ENCODE data around the gene PPP1R26.

PPP1R26 gene

DNA sequence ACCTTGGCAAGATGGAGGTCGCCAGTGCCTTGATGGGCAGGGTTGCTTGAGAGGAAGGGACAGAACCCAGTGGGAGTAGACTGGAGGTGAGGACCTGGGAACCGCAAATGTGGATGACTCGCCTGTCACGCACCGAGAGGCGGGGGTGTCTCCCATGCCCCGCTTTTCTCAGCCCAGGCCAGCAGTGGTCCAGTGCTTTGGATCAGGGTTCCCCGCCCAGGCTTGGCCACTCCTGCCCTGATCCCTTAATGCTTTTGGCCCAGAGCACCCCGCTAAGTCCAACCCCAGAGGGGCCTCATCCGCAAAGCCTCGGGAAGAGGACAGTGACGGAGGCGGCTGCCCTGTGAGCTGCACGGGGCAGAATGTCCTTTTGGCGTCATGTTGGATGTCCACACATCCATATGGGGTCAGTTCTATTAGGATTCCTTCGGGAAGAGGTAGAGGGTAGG, 23.3 kb downstream of the PPP1R26 start:
- no peaks in the 10 kb centered on the region for H3F3A ChIP-seq (ENCODE audit: insufficient read depth, low read length)
- H3K9me2 ChIP-seq (ENCODE audit: low read depth, low read length): no peaks in the 10 kb centered on the region
- no peaks in the 10 kb centered on the region for H3K27me3 ChIP-seq (ENCODE audit: insufficient read depth, low read length)
- H3K4me3 ChIP-seq (ENCODE audit: low read depth, low read length, poor library complexity, severe bottlenecking): no peak overlapping the region
- no peak overlapping the region for H3K27ac ChIP-seq (ENCODE audit: low read depth, low read length, poor library complexity, severe bottlenecking)
- H3K36me3 ChIP-seq (ENCODE audit: insufficient read depth, low read length): peaks cover 35% of the 10 kb centered on the region
- no peak overlapping the region for H3K9ac ChIP-seq (ENCODE audit: low read length)
- H4K20me1 ChIP-seq (ENCODE audit: insufficient read depth, low read length): no peaks in the 10 kb centered on the region
- H3K4me1 ChIP-seq (ENCODE audit: insufficient read depth, low read length, severe bottlenecking): peaks cover 19% of the 10 kb centered on the region
- no peak for TF ChIP-seq EZH2 (IDR thresholded peaks at IDR 0.05; ENCODE audit: borderline replicate concordance, low read length)
- TF ChIP-seq, protein P1, sequence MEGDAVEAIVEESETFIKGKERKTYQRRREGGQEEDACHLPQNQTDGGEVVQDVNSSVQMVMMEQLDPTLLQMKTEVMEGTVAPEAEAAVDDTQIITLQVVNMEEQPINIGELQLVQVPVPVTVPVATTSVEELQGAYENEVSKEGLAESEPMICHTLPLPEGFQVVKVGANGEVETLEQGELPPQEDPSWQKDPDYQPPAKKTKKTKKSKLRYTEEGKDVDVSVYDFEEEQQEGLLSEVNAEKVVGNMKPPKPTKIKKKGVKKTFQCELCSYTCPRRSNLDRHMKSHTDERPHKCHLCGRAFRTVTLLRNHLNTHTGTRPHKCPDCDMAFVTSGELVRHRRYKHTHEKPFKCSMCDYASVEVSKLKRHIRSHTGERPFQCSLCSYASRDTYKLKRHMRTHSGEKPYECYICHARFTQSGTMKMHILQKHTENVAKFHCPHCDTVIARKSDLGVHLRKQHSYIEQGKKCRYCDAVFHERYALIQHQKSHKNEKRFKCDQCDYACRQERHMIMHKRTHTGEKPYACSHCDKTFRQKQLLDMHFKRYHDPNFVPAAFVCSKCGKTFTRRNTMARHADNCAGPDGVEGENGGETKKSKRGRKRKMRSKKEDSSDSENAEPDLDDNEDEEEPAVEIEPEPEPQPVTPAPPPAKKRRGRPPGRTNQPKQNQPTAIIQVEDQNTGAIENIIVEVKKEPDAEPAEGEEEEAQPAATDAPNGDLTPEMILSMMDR (IDR thresholded peaks at IDR 0.05; ENCODE audit: low read length): no peak
- H3K4me2 ChIP-seq (ENCODE audit: low read length): no peak overlapping the region
- no peaks in the 10 kb centered on the region for H3K79me2 ChIP-seq (ENCODE audit: insufficient read depth, low read length)
- no peak overlapping the region for H2AFZ ChIP-seq (ENCODE audit: low read length)
- no peaks in the 10 kb centered on the region for H3K9me3 ChIP-seq (ENCODE audit: low read length)

DNA sequence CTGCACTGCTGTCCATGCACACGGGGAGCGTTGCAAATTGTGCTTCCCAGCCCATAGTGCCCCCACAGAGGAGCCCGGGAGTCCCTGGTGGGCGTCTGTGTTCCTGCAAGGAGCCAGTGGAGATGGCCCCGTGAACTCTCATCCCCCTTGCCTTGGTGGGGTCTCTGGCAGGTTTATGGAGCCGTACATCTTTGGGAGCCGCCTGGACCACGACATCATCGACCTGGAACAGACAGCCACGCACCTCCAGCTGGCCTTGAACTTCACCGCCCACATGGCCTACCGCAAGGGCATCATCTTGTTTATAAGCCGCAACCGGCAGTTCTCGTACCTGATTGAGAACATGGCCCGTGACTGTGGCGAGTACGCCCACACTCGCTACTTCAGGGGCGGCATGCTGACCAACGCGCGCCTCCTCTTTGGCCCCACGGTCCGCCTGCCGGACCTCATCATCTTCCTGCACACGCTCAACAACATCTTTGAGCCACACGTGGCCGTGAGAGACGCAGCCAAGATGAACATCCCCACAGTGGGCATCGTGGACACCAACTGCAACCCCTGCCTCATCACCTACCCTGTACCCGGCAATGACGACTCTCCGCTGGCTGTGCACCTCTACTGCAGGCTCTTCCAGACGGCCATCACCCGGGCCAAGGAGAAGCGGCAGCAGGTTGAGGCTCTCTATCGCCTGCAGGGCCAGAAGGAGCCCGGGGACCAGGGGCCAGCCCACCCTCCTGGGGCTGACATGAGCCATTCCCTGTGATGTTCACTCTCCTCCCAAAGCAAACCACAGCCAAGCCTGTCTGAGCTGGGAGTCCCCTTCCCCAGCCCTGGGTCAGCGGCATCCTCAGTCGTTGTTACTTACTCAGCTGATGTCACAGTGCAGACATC, 24.0 kb downstream of the PPP1R26 start:
- no peak overlapping the region for H3K27ac ChIP-seq (ENCODE audit: low read depth, low read length, poor library complexity, severe bottlenecking)

DNA sequence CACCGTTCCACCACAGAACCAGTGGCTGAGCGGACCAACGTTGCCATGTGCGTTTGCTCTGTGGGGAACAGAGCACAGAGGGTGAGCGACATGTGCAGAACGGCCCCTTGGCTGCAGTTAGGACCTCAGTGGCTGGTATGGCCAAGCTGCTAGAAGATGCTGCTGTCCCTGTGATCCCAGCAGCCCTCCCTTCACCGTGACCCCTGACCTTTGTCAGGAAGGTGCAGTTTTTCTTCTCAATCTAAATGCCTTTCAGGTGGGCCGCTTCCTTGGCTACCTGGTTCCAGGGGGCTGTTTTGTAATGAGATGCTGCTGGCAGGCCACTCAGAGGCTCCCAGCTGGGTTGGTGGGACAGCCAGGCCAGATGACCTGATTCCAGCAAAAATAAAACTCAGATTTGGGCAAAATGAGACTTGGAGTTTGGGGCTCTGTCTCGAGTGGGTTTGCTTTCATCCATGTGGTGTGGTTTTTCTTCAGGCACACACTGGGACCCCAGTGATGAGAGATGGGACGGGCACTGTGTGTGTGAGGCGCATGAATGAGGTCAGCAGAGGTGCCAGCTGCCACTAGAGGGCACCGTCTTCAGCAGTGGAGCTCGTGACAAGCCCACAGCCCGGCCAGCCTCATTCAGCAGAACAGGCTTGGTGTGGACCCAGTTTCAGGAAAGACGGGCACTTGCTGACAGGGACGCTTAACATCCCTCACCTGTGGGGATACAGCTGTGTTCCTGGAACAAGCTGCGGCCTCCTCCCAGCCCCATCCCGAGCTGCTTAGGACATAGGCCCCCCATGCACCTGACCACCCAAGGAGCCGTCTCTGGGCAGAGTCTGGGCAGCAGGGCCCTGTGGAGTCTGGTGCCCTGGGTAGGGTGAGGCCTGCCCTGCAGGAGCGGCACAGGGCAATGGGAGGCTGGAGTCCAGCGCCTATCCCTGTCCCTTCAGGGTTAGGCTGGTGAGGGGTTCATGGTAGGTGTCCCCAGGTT, 25.0 kb downstream of the PPP1R26 start:
- no peak overlapping the region for H3K27ac ChIP-seq (ENCODE audit: low read depth, low read length, poor library complexity, severe bottlenecking)
- H3K9me3 ChIP-seq (ENCODE audit: low read length): peaks cover 5% of the 10 kb centered on the region; the same call in 1 of the 2 replicates
- no peak overlapping the region for H3K4me2 ChIP-seq (ENCODE audit: low read length)
- H3K27me3 ChIP-seq (ENCODE audit: insufficient read depth, low read length): peaks cover 5% of the 10 kb centered on the region; the same call in 1 of the 2 replicates
- no peaks in the 10 kb centered on the region for H3F3A ChIP-seq (ENCODE audit: insufficient read depth, low read length)
- H3K9ac ChIP-seq (ENCODE audit: low read length): no peak overlapping the region
- TF ChIP-seq, protein P1 (IDR thresholded peaks at IDR 0.05; ENCODE audit: low read length): peak; percentile 73
- no peak for TF ChIP-seq EZH2 (IDR thresholded peaks at IDR 0.05; ENCODE audit: borderline replicate concordance, low read length)
- no peaks in the 10 kb centered on the region for H4K20me1 ChIP-seq (ENCODE audit: insufficient read depth, low read length)
- peaks cover 16% of the 10 kb centered on the region for H3K4me1 ChIP-seq (ENCODE audit: insufficient read depth, low read length, severe bottlenecking)
- H2AFZ ChIP-seq (ENCODE audit: low read length): no peak overlapping the region
- no peaks in the 10 kb centered on the region for H3K79me2 ChIP-seq (ENCODE audit: insufficient read depth, low read length)
- H3K9me2 ChIP-seq (ENCODE audit: low read depth, low read length): no peaks in the 10 kb centered on the region
- peaks cover 35% of the 10 kb centered on the region for H3K36me3 ChIP-seq (ENCODE audit: insufficient read depth, low read length)
- H3K4me3 ChIP-seq (ENCODE audit: low read depth, low read length, poor library complexity, severe bottlenecking): no peak overlapping the region

More for the DNA sequence above, 24.0 kb downstream of the PPP1R26 start:
- Histone ChIP-seq H3K4me2 (ENCODE audit: low read length) (no peak overlapping the region), H3K9me2 (ENCODE audit: low read depth, low read length) (no peaks in the 10 kb centered on the region), H3K9ac (ENCODE audit: low read length) (no peak overlapping the region), H3K4me3 (ENCODE audit: low read depth, low read length, poor library complexity, severe bottlenecking) (no peak overlapping the region), H3K79me2 (ENCODE audit: insufficient read depth, low read length) (no peaks in the 10 kb centered on the region), H3K36me3 (ENCODE audit: insufficient read depth, low read length) (peaks cover 35% of the 10 kb centered on the region), H3K9me3 (ENCODE audit: low read length) (no peaks in the 10 kb centered on the region), H3K27me3 (ENCODE audit: insufficient read depth, low read length) (peaks cover 3% of the 10 kb centered on the region; the same call in 1 of the 2 replicates), H3K4me1 (ENCODE audit: insufficient read depth, low read length, severe bottlenecking) (peaks cover 19% of the 10 kb centered on the region), H2AFZ (ENCODE audit: low read length) (no peak overlapping the region), H4K20me1 (ENCODE audit: insufficient read depth, low read length) (no peaks in the 10 kb centered on the region), H3F3A (ENCODE audit: insufficient read depth, low read length) (no peaks in the 10 kb centered on the region)
- TF ChIP-seq, protein P1 (IDR thresholded peaks at IDR 0.05; ENCODE audit: low read length): no peak
- TF ChIP-seq EZH2 (IDR thresholded peaks at IDR 0.05; ENCODE audit: borderline replicate concordance, low read length): no peak
